Endothelial cell of umbilical vein (primary cell): ENCODE results near the gene BAD.

ENCODE experiments used
- CTCF ChIP-seq, 2 donors: IDR thresholded peaks; 1 replicate in 1 of 2; 2 replicates in 1 of 2; pipeline ENCODE4 v1.5.1; 2011; ENCODE audit warnings: low read length in 2 of 2, mild to moderate bottlenecking in 2 of 2, moderate library complexity in 2 of 2, control low read depth in 1 of 2, inconsistent platforms in 1 of 2, low read depth in 1 of 2; ENCODE audit not compliant: insufficient read depth in 1 of 2; ENCODE audit errors: extremely low read depth in 1 of 2
- EZH2 ChIP-seq: IDR thresholded peaks from 2 replicates; pipeline ENCODE4 v1.6.1; 2012; ENCODE audit warnings: borderline replicate concordance, low read depth, mild to moderate bottlenecking, moderate library complexity, low read length, inconsistent platforms; ENCODE audit not compliant: severe bottlenecking
- FOS ChIP-seq: IDR thresholded peaks from 2 replicates; pipeline ENCODE4 v1.6.1; 2011; ENCODE audit warnings: mild to moderate bottlenecking, low read length, moderate library complexity, borderline replicate concordance; ENCODE audit not compliant: insufficient read depth
- JUN ChIP-seq: IDR thresholded peaks from 2 replicates; pipeline ENCODE4 v1.6.1; 2011; ENCODE audit warnings: borderline replicate concordance, low read depth; ENCODE audit not compliant: insufficient read length, insufficient read depth
- POLR2A ChIP-seq: IDR thresholded peaks from 2 replicates; pipeline ENCODE4 v1.6.1; 2012; ENCODE audit warnings: low read depth, mild to moderate bottlenecking, control low read depth, low read length
- POLR2AphosphoS5 ChIP-seq: IDR thresholded peaks from 2 replicates; pipeline ENCODE4 v1.6.1; 2012; ENCODE audit warnings: low read depth, mild to moderate bottlenecking, control low read depth, low read length, moderate library complexity; ENCODE audit not compliant: insufficient read depth
- TF ChIP-seq, protein P1 (sequence below): IDR thresholded peaks from 2 replicates; pipeline ENCODE4 v1.6.1; 2011; ENCODE audit not compliant: insufficient read depth, insufficient read length

- TF ChIP-seq EZH2 = no peak
- TF ChIP-seq CTCF (IDR thresholded peaks at IDR 0.05; ENCODE audit: extremely low read depth in 1 of 2, insufficient read depth in 1 of 2, low read depth in 1 of 2, low read length in 2 of 2) = no peak
- no peak for TF ChIP-seq JUN
- no peak for TF ChIP-seq POLR2A
- TF ChIP-seq, protein P1, sequence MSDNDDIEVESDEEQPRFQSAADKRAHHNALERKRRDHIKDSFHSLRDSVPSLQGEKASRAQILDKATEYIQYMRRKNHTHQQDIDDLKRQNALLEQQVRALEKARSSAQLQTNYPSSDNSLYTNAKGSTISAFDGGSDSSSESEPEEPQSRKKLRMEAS = no peak
- TF ChIP-seq POLR2AphosphoS5 = no peak
- TF ChIP-seq FOS = no peak
These were observed 19.0 kb downstream of the BAD start for GRCh38 chr11:64265176-64266160.
